ENCODE measurements around the gene RPS6KA4.

Gene RPS6KA4

GRCh38 chr11:64369440-64370421 lies 10.8 kb downstream of the RPS6KA4 start:
- DNase-seq: no peak

GRCh38 chr11:64371201-64371600 lies 12.2 kb downstream of the RPS6KA4 start:
- no peak for DNase-seq

- DNase-seq: no peak
These were observed 13.1 kb downstream of the RPS6KA4 start for GRCh38 chr11:64372021-64372420.

- peak; percentile 20 for DNase-seq
These were observed 14.0 kb downstream of the RPS6KA4 start for GRCh38 chr11:64372802-64373597.

- no peak for DNase-seq
These were observed 14.6 kb downstream of the RPS6KA4 start for GRCh38 chr11:64373598-64373974.

DNA sequence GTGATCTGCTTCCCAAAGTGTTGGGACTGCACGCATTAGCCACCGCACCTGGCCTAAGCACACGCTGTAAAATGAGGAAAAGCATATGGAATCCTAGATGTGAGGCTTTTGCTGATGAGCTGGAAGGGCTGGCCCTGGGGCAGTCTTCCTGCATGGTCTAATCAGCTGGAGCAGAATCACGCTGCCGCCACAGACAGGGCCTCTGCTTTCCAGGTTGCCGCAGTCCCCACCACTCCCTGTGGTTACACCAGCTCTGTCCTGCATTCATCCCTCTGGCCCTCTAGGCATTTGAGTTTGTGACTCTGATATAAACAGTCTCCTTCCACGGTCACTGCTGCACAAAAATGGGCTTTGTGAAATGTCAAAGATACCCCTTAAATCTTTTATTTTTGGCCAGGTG lies 17.1 kb downstream of the RPS6KA4 start:
- no peak for DNase-seq

GRCh38 chr11:64378335-64378880 lies 19.4 kb downstream of the RPS6KA4 start:
- DNase-seq: no peak

DNA sequence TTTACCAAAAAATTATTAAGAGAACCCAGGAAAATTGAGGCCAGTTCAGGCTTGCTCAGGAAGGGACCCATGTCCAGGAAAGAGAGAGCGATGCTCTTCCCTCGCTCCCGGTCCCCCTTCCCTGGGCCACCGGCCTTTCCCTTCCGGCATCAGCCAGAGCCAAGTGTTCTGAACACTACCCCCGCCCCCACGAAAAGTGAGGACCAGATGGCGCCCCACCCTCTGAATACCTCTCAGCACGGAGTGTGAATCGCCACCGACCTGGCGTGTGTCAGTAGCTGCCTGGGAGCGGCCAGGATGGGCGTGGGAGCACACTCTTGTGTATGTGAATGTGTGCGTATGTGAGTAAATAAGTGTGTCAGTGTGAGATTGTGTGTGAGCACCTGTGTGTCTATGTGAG lies 20.2 kb downstream of the RPS6KA4 start:
- DNase-seq: no peak

- no peak for DNase-seq
These were observed 21.1 kb downstream of the RPS6KA4 start for GRCh38 chr11:64379817-64380709.

DNA sequence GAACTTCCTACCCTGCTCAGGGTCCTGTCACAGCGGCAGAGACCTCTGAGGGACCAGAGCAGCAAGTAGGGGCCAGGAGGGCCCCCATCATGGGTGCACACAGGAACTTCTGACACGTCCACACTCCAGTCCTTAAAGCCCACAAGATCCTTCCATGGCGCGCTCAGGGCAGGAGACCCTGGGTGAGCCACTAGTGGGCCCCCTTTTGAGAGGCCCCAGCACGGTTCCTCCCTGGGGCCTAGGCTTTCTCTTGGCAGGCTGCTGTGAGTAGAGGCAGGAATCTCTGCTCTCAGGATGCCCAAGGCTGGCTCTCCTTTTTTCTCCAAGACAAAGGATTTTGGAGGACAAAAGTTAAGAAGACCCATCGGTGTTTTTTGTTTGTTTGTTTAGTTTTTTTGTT lies 22.4 kb downstream of the RPS6KA4 start:
- no peak for DNase-seq

DNA sequence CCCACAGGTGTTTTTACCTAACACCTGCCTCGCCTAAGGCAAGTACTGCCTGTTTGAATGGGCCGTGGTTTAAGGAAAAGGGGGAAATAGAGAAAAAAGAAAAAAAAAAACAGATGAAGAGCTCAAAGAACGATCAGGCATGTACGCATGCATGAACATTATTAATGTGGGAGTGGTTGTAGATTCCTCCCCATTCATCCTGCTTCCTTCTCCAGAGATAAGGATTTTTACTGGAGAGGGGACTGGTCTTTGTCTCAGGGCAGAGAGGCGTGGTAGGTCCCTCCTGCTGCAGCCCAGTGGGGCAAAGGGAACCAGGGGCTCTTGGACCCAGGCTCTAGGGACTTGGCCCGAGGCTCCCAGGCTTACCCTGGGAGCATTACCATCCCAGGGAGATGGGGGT lies 23.1 kb downstream of the RPS6KA4 start:
- no peak for DNase-seq

DNA sequence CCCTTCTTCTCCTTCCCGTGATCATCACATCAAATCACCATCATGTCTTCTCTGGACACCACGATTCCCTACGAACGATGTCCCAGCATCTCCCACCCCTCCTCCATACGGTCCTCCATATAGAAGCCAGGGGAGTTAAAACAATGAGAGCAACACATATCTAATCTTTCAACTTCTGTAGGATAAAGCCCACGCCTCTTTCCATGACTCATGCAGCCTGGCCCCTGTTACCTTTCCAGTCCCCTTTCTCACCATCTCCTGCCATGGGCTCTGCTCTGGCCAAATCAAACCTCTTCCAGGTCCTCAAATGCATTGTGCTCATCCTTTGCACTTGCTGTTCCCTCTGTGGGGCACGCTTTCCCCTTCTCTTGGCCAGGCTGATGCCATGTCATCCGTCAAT lies 23.6 kb downstream of the RPS6KA4 start:
- DNase-seq: no peak

- DNase-seq: no peak
These were observed 24.6 kb downstream of the RPS6KA4 start for GRCh38 chr11:64383580-64383979.

DNA sequence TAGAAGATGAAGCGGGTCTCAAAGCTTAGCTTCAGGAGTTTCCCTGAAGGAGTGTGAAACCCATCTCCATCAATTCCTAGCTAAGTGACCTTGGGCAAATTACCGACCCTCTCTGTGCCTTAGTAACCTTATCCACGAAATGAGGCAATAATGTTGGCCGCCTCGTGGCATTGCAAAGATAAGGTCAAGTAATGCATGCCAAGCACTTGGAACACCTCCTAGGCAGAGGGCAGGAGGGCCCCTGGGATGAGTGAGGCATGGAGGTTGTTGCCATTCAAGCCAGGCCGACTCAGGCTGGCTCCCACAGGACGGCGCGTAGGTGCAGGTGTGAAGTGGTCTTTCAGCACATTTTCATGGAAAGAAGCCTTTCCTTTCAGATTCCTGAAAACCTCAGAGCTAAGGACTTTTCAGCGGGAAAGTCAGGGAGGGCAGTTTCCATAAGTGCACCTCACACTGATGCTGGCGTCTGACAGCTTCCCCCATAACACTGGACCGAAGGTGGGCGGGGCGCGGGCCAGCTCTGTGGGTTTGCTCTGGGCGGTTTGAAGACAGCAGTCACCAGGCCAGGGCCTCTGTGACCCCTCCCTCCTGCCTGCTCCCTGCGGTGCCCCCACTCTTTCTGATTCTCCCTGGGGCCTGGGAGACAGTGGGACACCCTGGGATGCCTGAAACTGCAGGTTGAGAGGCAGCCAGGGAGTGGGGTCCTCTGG lies 25.2 kb downstream of the RPS6KA4 start:
- no peak for DNase-seq

DNA sequence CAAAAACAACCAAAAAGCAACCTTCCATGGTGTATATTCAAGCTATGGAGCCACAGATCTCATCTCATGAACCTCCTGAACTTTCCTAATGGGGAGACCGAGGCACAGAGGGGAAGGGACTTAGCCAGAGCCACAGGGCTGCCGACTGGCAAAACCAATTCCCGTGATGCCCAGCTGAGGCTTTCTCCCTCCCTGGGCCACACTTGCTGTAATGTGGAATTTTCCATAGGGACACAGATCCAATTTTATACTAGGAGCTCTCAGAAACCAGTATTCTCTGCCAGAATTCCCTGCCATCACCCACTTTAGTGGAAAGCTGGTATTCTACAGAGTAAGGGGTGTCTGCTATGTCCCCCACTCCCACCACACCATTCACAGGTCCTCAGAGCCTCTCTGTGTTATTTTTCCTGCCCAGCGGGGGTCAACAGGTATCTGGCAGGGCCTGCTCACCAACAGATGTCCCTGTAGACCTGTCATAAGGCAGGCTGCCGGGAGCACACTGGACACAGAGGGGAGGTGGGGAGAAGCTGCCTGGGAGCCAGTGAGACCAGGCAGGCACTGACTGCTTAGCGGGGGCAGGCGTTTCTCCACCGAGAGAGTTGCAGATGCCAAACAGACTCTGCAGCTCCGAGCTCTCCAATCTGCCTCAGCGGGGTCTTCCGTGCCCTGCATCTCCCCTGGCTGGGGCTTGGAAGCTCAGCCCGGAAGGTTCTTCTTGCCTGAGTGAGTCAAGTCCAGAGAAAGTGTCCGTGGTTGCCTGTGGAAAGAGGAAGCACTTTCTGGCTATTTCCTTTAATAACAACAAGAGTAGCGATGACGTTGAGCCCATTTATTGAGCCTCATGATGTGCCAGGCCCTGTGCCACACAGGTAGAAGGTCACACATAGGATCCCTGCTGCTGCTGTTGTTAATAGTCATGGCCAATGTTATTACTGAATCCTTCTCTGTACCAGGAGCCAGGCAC lies 26.3 kb downstream of the RPS6KA4 start:
- no peak for DNase-seq

- DNase-seq: no peak
These were observed 27.2 kb downstream of the RPS6KA4 start for GRCh38 chr11:64385945-64386704.

DNA sequence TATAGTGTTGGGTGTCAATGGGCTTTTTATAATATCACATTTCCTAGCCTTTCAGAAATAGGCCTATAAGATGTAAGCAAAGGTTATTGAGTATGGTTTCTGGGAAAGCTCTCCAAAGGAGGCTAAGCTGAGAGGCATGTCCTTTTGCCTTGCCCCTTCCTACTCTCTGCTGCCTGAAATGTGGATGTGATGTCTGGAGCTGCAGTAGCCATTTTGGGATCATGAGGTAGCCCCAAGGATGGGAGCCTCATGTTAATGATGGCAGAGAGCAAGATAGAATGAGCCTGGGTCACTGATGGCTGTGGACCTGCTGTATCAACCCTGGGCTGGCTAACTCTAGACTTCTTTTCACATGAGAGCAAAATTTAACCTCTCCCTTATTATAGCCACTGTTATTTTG lies 29.0 kb downstream of the RPS6KA4 start:
- no peak for DNase-seq

- no peak for DNase-seq
These were observed 29.9 kb downstream of the RPS6KA4 start for GRCh38 chr11:64388894-64389293.

DNA sequence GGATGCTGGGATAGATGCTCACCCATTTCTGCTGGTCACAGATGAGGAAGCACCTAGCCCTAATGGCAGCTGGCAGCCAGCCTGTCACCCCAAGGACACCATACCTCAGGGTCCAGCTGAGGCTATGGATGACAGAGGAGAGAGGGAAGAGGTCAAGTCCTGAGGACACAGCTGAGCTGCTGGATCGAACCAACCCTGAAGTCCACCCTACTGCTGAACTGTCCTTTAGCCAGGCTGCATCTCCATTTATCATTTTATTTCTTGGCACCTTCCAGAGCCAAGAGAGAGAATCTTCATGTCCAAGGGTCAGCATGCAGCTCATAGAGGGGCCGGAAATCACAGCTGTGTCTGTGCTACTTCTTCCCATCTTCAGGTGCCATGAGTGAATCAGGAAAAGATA lies 30.9 kb downstream of the RPS6KA4 start:
- no peak for DNase-seq

- no peak for DNase-seq
These were observed 31.6 kb downstream of the RPS6KA4 start for GRCh38 chr11:64390558-64390957.

All from NCI-H345 (cell line).